Motor neuron (in vitro differentiated cells): ENCODE data around the gene MVB12B. TPM values are rescaled to one million over a fixed set of nuclear protein-coding genes. Genes with fewer than 3 reads are reported as not detected.
A peak's percentile ranks its signal among the peaks of the same experiment; 100 is the strongest.

Source experiments
- ATAC-seq, 8 experiments: fragments of 200-7000 bp; cut with Tn5 transposase; replicated peaks in 6 of 8; 2 replicates each; pipeline ENCODE4 v1.8.0; 2021; ENCODE audit warnings: mild to moderate bottlenecking in 8 of 8, moderate library complexity in 8 of 8
- H3K27ac ChIP-seq, 2 donors: fragments of 250-450 bp; sonication (Bioruptor Pico); 2 replicates each; pipeline ENCODE4 v1.9.0; 2021; ENCODE audit warnings: antibody characterized with exemption in 2 of 2, mild to moderate bottlenecking in 2 of 2, moderate library complexity in 1 of 2
- H3K4me1 ChIP-seq, 2 donors: fragments of 250-450 bp; sonication (Bioruptor Pico); replicated peaks in 1 of 2; 2 replicates each; pipeline ENCODE4 v1.6.1; 2021; ENCODE audit warnings: antibody characterized with exemption in 2 of 2, mild to moderate bottlenecking in 2 of 2, moderate library complexity in 1 of 2
- H3K4me3 ChIP-seq, 5 donors: fragments of 250-450 bp; sonication (Bioruptor Pico); 2 replicates each; pipeline ENCODE4 v1.9.0; 2021; ENCODE audit warnings: antibody characterized with exemption in 5 of 5, mild to moderate bottlenecking in 5 of 5, moderate library complexity in 4 of 5
- WGBS, 10 experiments: fragments of 450-650 bp; shearing (Covaris generic); methylation state at CpG; one replicate each; pipeline ENCODE4 v1.0.0; 2022; 5-methylcytosine and 5-hydroxymethylcytosine counted together
- in situ Hi-C, 9 experiments: fragments of 400-800 bp; cut with MboI; loops; one replicate each; pipeline ENCODE4 v1.15.0; 2021; ENCODE audit warnings: low sequenced_read_pairs in 9 of 9, low pct_unique_long_range_greater_than_20kb in 2 of 9; ENCODE audit not compliant: unreplicated experiment in 9 of 9
- total RNA-seq, 8 experiments: library from RNA; unstranded; fragments of 300-600 nt; gene quantifications; 2 replicates each; pipeline versions ENCODE4 v1.2.3 to v1.2.4, GENCODE V29; 2022

Gene MVB12B
- total RNA-seq, 8 experiments from 2014 or later: 1.7 to 33.8 (median 23.0) TPM

GRCh38 chr9:126487856-126488255 is 161.2 kb downstream of the MVB12B start:
- WGBS, 10 experiments: 60 to 100% (median 87%) methylated on average over 1 to 11 of the region's 12 CpGs

GRCh38 chr9:126488310-126488709 is 161.7 kb downstream of the MVB12B start:
- Histone ChIP-seq H3K4me1 (peaks cover 0 to 25% of the 10 kb centered on the region in 2 donors), H3K27ac (no peak overlapping the region), H3K4me3 (no peak overlapping the region)
- in situ Hi-C loops: loop anchor here in 4 of 9 experiments (25.0 kb wide), 2 partner anchors 176 to 1076 kb away; no protein-coding TSS in a partner anchor
- WGBS, 10 experiments: 61 to 100% (median 80%) methylated on average over 1 to 4 of the region's 8 CpGs; no CpG with 5 or more reads in 5 of the 10 experiments
- no peak for ATAC-seq

More at GRCh38 chr9:126487856-126488255, 161.2 kb downstream of the MVB12B start:
- no peak overlapping the region for H3K4me3 ChIP-seq
- in situ Hi-C loops: loop anchor here in 4 of 9 experiments (25.0 kb wide), 2 partner anchors 176 to 1076 kb away; no protein-coding TSS in a partner anchor
- ATAC-seq: no peak
- H3K4me1 ChIP-seq: peaks cover 2 to 28% of the 10 kb centered on the region in 2 donors
- H3K27ac ChIP-seq: no peak overlapping the region

DNA sequence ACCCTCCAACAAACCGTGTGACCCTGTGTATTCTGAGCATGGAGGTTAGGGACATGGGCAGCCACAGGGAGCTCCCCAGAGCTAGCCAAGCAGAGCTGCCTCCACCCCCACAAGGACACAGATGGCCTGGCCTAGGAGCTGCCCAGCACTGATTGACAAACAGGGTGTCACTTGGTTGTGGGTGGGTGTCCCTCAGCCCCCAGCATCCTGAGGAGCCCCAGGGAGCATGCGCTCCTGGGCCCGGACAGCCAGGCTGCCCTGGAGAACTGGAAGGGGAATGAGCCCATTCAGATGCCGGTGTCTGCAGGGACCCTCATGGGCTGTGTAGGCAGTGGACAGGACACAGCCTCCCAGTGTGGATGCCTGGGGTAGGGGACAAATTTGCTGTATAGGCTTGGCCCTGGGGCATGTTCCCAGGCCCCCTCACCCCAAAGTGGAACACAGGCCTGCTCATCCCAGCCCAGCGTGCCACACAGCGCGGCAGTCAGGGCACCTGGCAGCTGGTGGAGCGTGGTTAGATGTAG is 162.3 kb downstream of the MVB12B start:
- peak in 4 of 8 experiments; percentile 15 to 23 (median 18) for ATAC-seq
- WGBS, 10 experiments: 94 to 100% methylated on average over 1 to 7 of the region's 8 CpGs; no CpG with 5 or more reads in 8 of the 10 experiments

GRCh38 chr9:126489581-126490213 is 163.1 kb downstream of the MVB12B start:
- Histone ChIP-seq H3K4me3 (no peak overlapping the region), H3K4me1 (peaks cover 0 to 25% of the 10 kb centered on the region in 2 donors), H3K27ac (no peak overlapping the region)
- ATAC-seq: peak in 2 of 8 experiments; percentile 8 to 12
- in situ Hi-C loops: loop anchor here in 4 of 9 experiments (25.0 kb wide), 2 partner anchors 177 to 1077 kb away; no protein-coding TSS in a partner anchor
- 82 to 100% (median 86%) methylated on average over 1 to 6 of the region's 20 CpGs; no CpG with 5 or more reads in 4 of the 10 experiments for WGBS, 10 experiments

More for the DNA sequence above, 162.3 kb downstream of the MVB12B start:
- in situ Hi-C loops: loop anchor here in 4 of 9 experiments (25.0 kb wide), 2 partner anchors 177 to 1077 kb away; no protein-coding TSS in a partner anchor
- Histone ChIP-seq H3K27ac (no peak overlapping the region), H3K4me3 (no peak overlapping the region), H3K4me1 (peaks cover 0 to 25% of the 10 kb centered on the region in 2 donors)

- ATAC-seq: peak in 3 of 8 experiments; percentile 11 to 17 (median 16)
- H3K27ac ChIP-seq: no peak overlapping the region
- H3K4me1 ChIP-seq: peaks cover 0 to 25% of the 10 kb centered on the region in 2 donors
- WGBS, 10 experiments: 34 to 100% (median 62%) methylated on average over 1 to 12 of the region's 19 CpGs; no CpG with 5 or more reads in 3 of the 10 experiments
- H3K4me3 ChIP-seq: no peak overlapping the region
- in situ Hi-C loops: loop anchor here in 4 of 9 experiments (25.0 kb wide), 2 partner anchors 178 to 1078 kb away; no protein-coding TSS in a partner anchor
These were observed 163.6 kb downstream of the MVB12B start for GRCh38 chr9:126490214-126490631.

GRCh38 chr9:126490871-126491567 is 164.4 kb downstream of the MVB12B start:
- in situ Hi-C loops: loop anchor here in 4 of 9 experiments (25.0 kb wide), 2 partner anchors 179 to 1079 kb away; no protein-coding TSS in a partner anchor
- WGBS, 10 experiments: 4 to 63% (median 34%) methylated on average over 5 to 20 of the region's 20 CpGs
- ATAC-seq: peak; percentile 39 to 70 (median 50)
- peaks cover 0 to 25% of the 10 kb centered on the region in 2 donors for H3K4me1 ChIP-seq
- no peak overlapping the region for H3K4me3 ChIP-seq
- H3K27ac ChIP-seq: no peak overlapping the region

DNA sequence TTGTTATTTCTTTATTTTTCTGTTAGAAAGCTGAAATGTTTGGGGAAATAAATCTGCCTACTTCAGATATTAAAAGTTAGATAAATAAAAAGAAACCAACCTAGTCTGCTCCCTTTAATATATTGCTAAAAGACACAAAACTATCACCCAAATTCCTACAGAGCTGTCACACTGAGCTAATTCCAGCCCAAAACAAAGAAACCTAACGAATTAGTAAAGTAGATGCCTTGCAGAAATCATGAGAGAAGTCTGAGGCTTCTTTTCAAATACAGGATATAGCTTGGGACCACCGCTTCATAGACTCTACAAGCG is 164.9 kb downstream of the MVB12B start:
- Histone ChIP-seq H3K4me1 (peaks cover 0 to 25% of the 10 kb centered on the region in 2 donors), H3K4me3 (no peak overlapping the region), H3K27ac (no peak overlapping the region)
- ATAC-seq: peak in 4 of 8 experiments; percentile 13 to 31 (median 22)
- 0 to 56% (median 50%) methylated on average over 1 to 3 of the region's 3 CpGs; no CpG with 5 or more reads in 1 of the 10 experiments for WGBS, 10 experiments
- in situ Hi-C loops: loop anchor here in 4 of 9 experiments (25.0 kb wide), 2 partner anchors 179 to 1079 kb away; no protein-coding TSS in a partner anchor

DNA sequence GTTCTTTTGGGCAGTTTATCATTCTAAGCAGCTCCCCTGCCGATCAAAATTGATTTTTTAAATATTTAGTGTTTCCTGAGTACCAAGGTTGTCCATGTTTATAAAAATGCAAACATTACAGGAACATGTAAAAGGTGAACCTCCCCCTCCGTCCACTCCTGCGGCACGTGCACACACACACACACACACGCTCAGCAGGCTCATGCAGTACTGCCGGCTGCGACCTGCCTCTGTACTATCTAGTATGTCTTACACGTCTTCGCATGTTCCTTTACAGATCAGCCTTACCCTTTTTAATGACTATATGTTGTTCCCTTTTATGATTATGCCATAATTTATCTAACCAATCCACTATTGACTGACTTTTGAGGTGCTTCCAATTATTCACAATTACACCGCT is 165.3 kb downstream of the MVB12B start:
- in situ Hi-C loops: loop anchor here in 4 of 9 experiments (25.0 kb wide), 2 partner anchors 180 to 1080 kb away; no protein-coding TSS in a partner anchor
- no peak overlapping the region for H3K27ac ChIP-seq
- 43 to 100% (median 67%) methylated on average over 1 to 10 of the region's 10 CpGs for WGBS, 10 experiments

GRCh38 chr9:126494264-126494663 is 167.6 kb downstream of the MVB12B start:
- no peak for ATAC-seq
- WGBS, 10 experiments: 57 to 100% (median 92%) methylated on average over 1 to 6 of the region's 6 CpGs; no CpG with 5 or more reads in 4 of the 10 experiments
- in situ Hi-C loops: loop anchor here in 4 of 9 experiments (25.0 kb wide), 2 partner anchors 182 to 1082 kb away; no protein-coding TSS in a partner anchor

More for the DNA sequence above, 165.3 kb downstream of the MVB12B start:
- peaks cover 0 to 25% of the 10 kb centered on the region in 2 donors for H3K4me1 ChIP-seq
- ATAC-seq: peak in 4 of 8 experiments; percentile 37 to 63 (median 60)
- no peak overlapping the region for H3K4me3 ChIP-seq

DNA sequence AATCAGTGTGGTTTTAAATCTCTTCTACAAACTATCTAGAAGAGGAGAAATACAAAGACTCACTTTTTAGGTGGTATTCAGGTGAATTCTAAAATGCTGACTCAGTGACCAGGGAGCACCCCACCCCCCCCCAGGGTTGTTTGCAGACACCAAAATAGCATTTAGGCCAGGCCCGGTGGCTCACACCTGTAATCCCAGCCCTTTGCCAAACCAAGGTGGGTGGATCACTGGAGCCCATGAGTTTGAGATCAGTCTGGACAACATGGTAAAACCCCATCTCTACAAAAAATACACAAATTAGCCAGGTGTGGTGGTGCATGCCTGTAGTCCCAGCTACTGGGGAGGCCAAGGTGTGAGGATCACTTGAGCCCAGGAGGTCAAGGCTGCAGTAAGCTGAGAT is 168.1 kb downstream of the MVB12B start:
- in situ Hi-C loops: loop anchor here in 4 of 9 experiments (25.0 kb wide), 2 partner anchors 182 to 1082 kb away; no protein-coding TSS in a partner anchor
- H3K4me3 ChIP-seq: no peak overlapping the region

More at GRCh38 chr9:126494264-126494663, 167.6 kb downstream of the MVB12B start:
- H3K27ac ChIP-seq: no peak overlapping the region
- H3K4me1 ChIP-seq: peaks cover 2 to 25% of the 10 kb centered on the region in 2 donors
- H3K4me3 ChIP-seq: no peak overlapping the region

GRCh38 chr9:126495411-126496180 is 169.0 kb downstream of the MVB12B start:
- Histone ChIP-seq H3K4me1 (peaks cover 7 to 15% of the 10 kb centered on the region in 2 donors), H3K4me3 (no peak overlapping the region), H3K27ac (no peak overlapping the region)
- no peak for ATAC-seq
- WGBS, 10 experiments: 78 to 100% (median 100%) methylated on average over 1 to 3 of the region's 7 CpGs; no CpG with 5 or more reads in 6 of the 10 experiments
- in situ Hi-C loops: loop anchor here in 4 of 9 experiments (25.0 kb wide), 2 partner anchors 183 to 1083 kb away; no protein-coding TSS in a partner anchor

More for the DNA sequence above, 168.1 kb downstream of the MVB12B start:
- Histone ChIP-seq H3K27ac (no peak overlapping the region), H3K4me1 (peaks cover 3 to 23% of the 10 kb centered on the region in 2 donors)
- no peak for ATAC-seq
- no CpG with 5 or more reads among the region's 1 CpG for WGBS, 10 experiments
